Vagina (tissue), 2 donors: ENCODE measurements around the gene TMEM145.

ENCODE experiments used
- POLR2A ChIP-seq, 2 donors: fragments of 450-650 bp; IDR thresholded peaks; one replicate each; pipeline ENCODE4 v1.6.1; 2017; ENCODE audit warnings: antibody characterized with exemption in 2 of 2, mild to moderate bottlenecking in 2 of 2, moderate library complexity in 2 of 2
- TF ChIP-seq, protein P1 (sequence below), 3 experiments: fragments of 450-650 bp in 2 of 3; fragments of 200-600 bp in 1 of 3; sonication (generic) in 1 of 3; IDR thresholded peaks; one replicate each; pipeline ENCODE4 v1.5.1; 2017 to 2019; ENCODE audit warnings: antibody characterized with exemption in 3 of 3, mild to moderate bottlenecking in 2 of 3, moderate library complexity in 2 of 3

GRCh38 chr19:42362342-42362741 is 49.2 kb downstream of the TMEM145 start:
- TF ChIP-seq, protein P1, sequence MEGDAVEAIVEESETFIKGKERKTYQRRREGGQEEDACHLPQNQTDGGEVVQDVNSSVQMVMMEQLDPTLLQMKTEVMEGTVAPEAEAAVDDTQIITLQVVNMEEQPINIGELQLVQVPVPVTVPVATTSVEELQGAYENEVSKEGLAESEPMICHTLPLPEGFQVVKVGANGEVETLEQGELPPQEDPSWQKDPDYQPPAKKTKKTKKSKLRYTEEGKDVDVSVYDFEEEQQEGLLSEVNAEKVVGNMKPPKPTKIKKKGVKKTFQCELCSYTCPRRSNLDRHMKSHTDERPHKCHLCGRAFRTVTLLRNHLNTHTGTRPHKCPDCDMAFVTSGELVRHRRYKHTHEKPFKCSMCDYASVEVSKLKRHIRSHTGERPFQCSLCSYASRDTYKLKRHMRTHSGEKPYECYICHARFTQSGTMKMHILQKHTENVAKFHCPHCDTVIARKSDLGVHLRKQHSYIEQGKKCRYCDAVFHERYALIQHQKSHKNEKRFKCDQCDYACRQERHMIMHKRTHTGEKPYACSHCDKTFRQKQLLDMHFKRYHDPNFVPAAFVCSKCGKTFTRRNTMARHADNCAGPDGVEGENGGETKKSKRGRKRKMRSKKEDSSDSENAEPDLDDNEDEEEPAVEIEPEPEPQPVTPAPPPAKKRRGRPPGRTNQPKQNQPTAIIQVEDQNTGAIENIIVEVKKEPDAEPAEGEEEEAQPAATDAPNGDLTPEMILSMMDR (IDR thresholded peaks at IDR 0.05) = no peak
- no peak for TF ChIP-seq POLR2A (IDR thresholded peaks at IDR 0.05)
